Liver (tissue), 3 donors: ENCODE data around the gene TMEM40.

Experiments used
- CTCF ChIP-seq: fragments of 150-350 bp; IDR thresholded peaks from 2 replicates; pipeline ENCODE4 v1.5.1; 2017; ENCODE audit warnings: improper control_type of control experiment, low read depth, low read length; ENCODE audit not compliant: missing input control
- TAF1 ChIP-seq: conservative IDR thresholded peaks from 2 replicates; pipeline ENCODE4 v1.6.1; 2016; ENCODE audit warnings: antibody characterized with exemption, mild to moderate bottlenecking
- donor health status: healthy.
- donor health status: healthy.

- TF ChIP-seq CTCF (no peak), TAF1 (no peak)
These were observed 68.9 kb downstream of the TMEM40 start for GRCh38 chr3:12689997-12690711.
